ENCODE data around the gene ATG101. TPM values are rescaled to one million over a fixed set of nuclear protein-coding genes. Genes with fewer than 3 reads are reported as not detected.

ATG101 gene
- polyA plus RNA-seq, 1 of the 3 experiments (the other 2 are of a cell fraction): 160 TPM

DNA sequence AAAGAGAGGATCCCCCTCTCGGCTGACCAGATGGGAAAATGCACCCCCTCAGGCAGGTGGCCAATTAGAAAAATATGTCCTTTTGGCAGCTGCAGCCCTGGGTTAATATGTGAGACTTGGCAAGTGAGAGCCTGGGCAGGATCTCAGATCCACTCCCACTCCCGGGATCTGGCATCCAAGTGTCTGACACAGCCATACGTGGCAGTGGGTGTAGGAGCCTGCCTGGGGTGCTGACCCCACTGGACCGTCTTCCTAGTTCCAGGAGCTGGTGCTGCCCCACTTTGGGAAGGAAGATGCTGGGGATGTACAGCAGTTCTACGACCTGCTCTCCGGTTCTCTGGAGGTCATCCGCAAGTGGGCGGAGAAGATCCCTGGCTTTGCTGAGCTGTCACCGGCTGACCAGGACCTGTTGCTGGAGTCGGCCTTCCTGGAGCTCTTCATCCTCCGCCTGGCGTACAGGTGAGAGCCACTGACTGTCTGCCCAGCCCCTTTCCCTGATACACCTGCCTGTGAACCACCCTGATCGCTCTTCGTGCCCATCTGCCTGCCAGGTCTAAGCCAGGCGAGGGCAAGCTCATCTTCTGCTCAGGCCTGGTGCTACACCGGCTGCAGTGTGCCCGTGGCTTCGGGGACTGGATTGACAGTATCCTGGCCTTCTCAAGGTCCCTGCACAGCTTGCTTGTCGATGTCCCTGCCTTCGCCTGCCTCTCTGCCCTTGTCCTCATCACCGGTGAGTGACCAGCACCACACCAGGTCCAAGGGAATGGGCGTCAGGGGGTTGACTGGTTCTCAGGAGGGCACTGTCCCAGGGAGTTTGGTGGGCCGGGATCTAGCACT, 12.8 kb upstream of the ATG101 start:
- ChIA-PET POLR2A (no interaction called here), CTCF (interaction anchor here (0.7 to 15.6 kb wide), 4 partner anchors 11 to 30 kb away, joined by 3 to 279 read pairs (median 5); partner anchors contain the start of gene ATG101)
- no peak for DNase-seq
- H3F3A ChIP-seq (replicated peaks; ENCODE audit: insufficient read depth): no peaks in the 10 kb centered on the region
- no peaks in the 10 kb centered on the region for H3K79me2 ChIP-seq (ENCODE audit: insufficient read depth)
- H3K4me3 ChIP-seq (ENCODE audit: low read depth in 2 of 2, low read length in 1 of 2): no peak overlapping the region
- H3K36me3 ChIP-seq (replicated peaks in 1 of 2; ENCODE audit: control insufficient read depth in 1 of 2, insufficient read depth in 2 of 2, low read length in 1 of 2): peaks cover 0 to 4% of the 10 kb centered on the region in 2 experiments
- H3K9me2 ChIP-seq: no peaks in the 10 kb centered on the region
- H3K4me1 ChIP-seq (ENCODE audit: control insufficient read depth in 1 of 2, insufficient read depth in 2 of 2, low read depth in 1 of 2, low read length in 1 of 2): peaks cover 0 to 12% of the 10 kb centered on the region in 2 experiments; a peak in 1 of 4 replicates
- H2AFZ ChIP-seq (ENCODE audit: low read depth): no peak overlapping the region
- H3K9me3 ChIP-seq: no peaks in the 10 kb centered on the region
- no peak for TF ChIP-seq CTCF (IDR thresholded peaks at IDR 0.05)
- TF ChIP-seq NFIC (IDR thresholded peaks at IDR 0.05; ENCODE audit: borderline replicate concordance): no peak
- no peak for TF ChIP-seq TEAD4 (IDR thresholded peaks at IDR 0.05; ENCODE audit: borderline replicate concordance, insufficient read depth)
- no peak for TF ChIP-seq FOXM1 (IDR thresholded peaks at IDR 0.05; ENCODE audit: low read depth)
- TF ChIP-seq JUND (IDR thresholded peaks at IDR 0.05): no peak
- no peak for TF ChIP-seq MEF2A (IDR thresholded peaks at IDR 0.05; ENCODE audit: borderline replicate concordance, low read depth)
- no peak for TF ChIP-seq FOXJ3 (CRISPR knock-in tag; IDR thresholded peaks at IDR 0.05)
- no peak for TF ChIP-seq FOSL2 (IDR thresholded peaks at IDR 0.05; ENCODE audit: borderline replicate concordance, low read depth)
- no peak for TF ChIP-seq RAD21 (IDR thresholded peaks at IDR 0.05; ENCODE audit: low read length)
- no peak for TF ChIP-seq MXI1 (IDR thresholded peaks at IDR 0.05; ENCODE audit: low read depth, low read length)
- TF ChIP-seq ELF1 (IDR thresholded peaks at IDR 0.05): no peak
- TF ChIP-seq, protein P1, sequence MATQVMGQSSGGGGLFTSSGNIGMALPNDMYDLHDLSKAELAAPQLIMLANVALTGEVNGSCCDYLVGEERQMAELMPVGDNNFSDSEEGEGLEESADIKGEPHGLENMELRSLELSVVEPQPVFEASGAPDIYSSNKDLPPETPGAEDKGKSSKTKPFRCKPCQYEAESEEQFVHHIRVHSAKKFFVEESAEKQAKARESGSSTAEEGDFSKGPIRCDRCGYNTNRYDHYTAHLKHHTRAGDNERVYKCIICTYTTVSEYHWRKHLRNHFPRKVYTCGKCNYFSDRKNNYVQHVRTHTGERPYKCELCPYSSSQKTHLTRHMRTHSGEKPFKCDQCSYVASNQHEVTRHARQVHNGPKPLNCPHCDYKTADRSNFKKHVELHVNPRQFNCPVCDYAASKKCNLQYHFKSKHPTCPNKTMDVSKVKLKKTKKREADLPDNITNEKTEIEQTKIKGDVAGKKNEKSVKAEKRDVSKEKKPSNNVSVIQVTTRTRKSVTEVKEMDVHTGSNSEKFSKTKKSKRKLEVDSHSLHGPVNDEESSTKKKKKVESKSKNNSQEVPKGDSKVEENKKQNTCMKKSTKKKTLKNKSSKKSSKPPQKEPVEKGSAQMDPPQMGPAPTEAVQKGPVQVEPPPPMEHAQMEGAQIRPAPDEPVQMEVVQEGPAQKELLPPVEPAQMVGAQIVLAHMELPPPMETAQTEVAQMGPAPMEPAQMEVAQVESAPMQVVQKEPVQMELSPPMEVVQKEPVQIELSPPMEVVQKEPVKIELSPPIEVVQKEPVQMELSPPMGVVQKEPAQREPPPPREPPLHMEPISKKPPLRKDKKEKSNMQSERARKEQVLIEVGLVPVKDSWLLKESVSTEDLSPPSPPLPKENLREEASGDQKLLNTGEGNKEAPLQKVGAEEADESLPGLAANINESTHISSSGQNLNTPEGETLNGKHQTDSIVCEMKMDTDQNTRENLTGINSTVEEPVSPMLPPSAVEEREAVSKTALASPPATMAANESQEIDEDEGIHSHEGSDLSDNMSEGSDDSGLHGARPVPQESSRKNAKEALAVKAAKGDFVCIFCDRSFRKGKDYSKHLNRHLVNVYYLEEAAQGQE (IDR thresholded peaks at IDR 0.05; ENCODE audit: low read depth, low read length): no peak
- no peak for TF ChIP-seq NRF1 (IDR thresholded peaks at IDR 0.05; ENCODE audit: low read depth, low read length)
- TF ChIP-seq, protein P2, sequence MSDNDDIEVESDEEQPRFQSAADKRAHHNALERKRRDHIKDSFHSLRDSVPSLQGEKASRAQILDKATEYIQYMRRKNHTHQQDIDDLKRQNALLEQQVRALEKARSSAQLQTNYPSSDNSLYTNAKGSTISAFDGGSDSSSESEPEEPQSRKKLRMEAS (IDR thresholded peaks at IDR 0.05; ENCODE audit: low read depth): no peak
- TF ChIP-seq EZH2phosphoT487 (IDR thresholded peaks at IDR 0.05; ENCODE audit: borderline replicate concordance, low read depth): no peak
- TF ChIP-seq YY1 (IDR thresholded peaks at IDR 0.05; ENCODE audit: low read depth): no peak
- TF ChIP-seq, protein P3, sequence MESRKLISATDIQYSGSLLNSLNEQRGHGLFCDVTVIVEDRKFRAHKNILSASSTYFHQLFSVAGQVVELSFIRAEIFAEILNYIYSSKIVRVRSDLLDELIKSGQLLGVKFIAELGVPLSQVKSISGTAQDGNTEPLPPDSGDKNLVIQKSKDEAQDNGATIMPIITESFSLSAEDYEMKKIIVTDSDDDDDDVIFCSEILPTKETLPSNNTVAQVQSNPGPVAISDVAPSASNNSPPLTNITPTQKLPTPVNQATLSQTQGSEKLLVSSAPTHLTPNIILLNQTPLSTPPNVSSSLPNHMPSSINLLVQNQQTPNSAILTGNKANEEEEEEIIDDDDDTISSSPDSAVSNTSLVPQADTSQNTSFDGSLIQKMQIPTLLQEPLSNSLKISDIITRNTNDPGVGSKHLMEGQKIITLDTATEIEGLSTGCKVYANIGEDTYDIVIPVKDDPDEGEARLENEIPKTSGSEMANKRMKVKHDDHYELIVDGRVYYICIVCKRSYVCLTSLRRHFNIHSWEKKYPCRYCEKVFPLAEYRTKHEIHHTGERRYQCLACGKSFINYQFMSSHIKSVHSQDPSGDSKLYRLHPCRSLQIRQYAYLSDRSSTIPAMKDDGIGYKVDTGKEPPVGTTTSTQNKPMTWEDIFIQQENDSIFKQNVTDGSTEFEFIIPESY (IDR thresholded peaks at IDR 0.05; ENCODE audit: borderline replicate concordance, low read depth): no peak
- TF ChIP-seq RXRA (IDR thresholded peaks at IDR 0.05; ENCODE audit: borderline replicate concordance, low read depth): no peak
- H3K4me2 ChIP-seq: no peak overlapping the region
- no peaks in the 10 kb centered on the region for H3K27me3 ChIP-seq (ENCODE audit: insufficient read depth)
- H3K27ac ChIP-seq (ENCODE audit: low read depth in 2 of 2, low read length in 1 of 2): no peak overlapping the region; a peak in 1 of 4 replicates
- H4K20me1 ChIP-seq (ENCODE audit: insufficient read depth): peaks cover 7% of the 10 kb centered on the region
- no peak overlapping the region for H3K9ac ChIP-seq
- 90% methylated on average over 21 of the region's 23 CpGs for WGBS (ENCODE audit: low lambda C conversion rate)

All from SK-N-SH (cell line).